Activated T-cell treated with anti-CD3 and anti-CD28 coated beads, Interleukin-2, amount 50 U/mL, for 4 hours (primary cell): Measurements from ENCODE around the gene DAPL1. TPM values are rescaled to one million over a fixed set of nuclear protein-coding genes. Genes with fewer than 3 reads are reported as not detected.
"Not testable (repeated sequence)": the region's sequence is repeated elsewhere in the genome, so short reads cannot be mapped to it uniquely, and the experiment has no call there.

ENCODE experiments used
- ATAC-seq, 2 donors: fragments of 200-7000 bp; cut with Tn5 transposase; one replicate each; pipeline ENCODE4 v1.10.0; 2021
- DNase-seq: peaks from one replicate; pipeline ENCODE4 v3.0.0-alpha.2; 2020
- H3K27me3 Mint-ChIP-seq: one replicate; pipeline ENCODE4 v1.8.0; 2021; ENCODE audit warnings: low read depth, mixed read lengths
- H3K36me3 Mint-ChIP-seq: one replicate; pipeline ENCODE4 v1.8.0; 2022; ENCODE audit warnings: mixed read lengths; ENCODE audit not compliant: insufficient read depth
- H3K4me1 Mint-ChIP-seq: one replicate; pipeline ENCODE4 v1.8.0; 2021; ENCODE audit warnings: low read depth, mixed read lengths
- H3K4me3 Mint-ChIP-seq: one replicate; pipeline ENCODE4 v1.8.0; 2021; ENCODE audit warnings: mild to moderate bottlenecking, moderate library complexity, mixed read lengths
- H3K9me3 Mint-ChIP-seq: one replicate; pipeline ENCODE4 v1.8.0; 2021; ENCODE audit warnings: mixed read lengths
- total RNA-seq, 3 donors: library from RNA; stranded (reverse); gene quantifications; one replicate each; pipeline ENCODE4 v1.2.1, GENCODE V29; 2021

Gene DAPL1
- total RNA-seq, 3 donors from 2014 or later: not detected

DNA sequence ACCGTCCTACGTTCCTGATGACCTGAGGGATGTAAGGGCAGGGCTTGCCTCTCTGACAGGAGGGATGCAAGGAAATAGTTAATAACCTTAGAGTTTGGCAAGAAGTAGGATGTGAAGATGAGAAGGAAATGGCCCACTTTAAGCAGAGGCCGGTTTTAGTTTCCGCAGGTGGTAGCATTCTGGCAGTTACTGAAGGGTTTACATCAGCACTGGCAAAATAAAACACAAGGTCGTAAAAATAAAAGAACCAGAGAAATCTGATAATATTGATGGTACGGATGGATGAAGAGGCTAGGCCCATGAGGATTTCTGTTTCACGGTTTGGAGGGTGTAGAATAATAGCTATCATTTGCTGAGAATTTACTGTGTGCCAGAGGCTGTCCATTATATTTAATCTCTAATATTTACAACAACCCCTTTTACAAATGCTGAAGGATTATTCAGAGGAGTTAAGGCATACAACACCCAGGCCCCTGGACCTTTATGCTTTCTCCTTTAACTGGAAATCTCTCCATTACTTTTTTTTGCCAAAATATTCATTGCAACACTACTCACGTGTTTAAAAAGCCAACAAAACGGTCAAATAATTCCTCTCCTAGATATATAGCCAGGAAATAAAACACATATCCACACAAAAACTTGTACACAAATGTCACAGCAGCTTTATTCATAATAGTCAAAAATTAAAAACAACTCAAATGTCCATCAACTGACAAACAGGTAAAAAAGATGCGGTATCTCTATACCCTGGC, 28.5 kb downstream of the DAPL1 start:
- no peaks in the 10 kb centered on the region for H3K9me3 Mint-ChIP-seq
- no peak for ATAC-seq
- peaks cover 3% of the 10 kb centered on the region for H3K27me3 Mint-ChIP-seq
- DNase-seq: no peak
- H3K36me3 Mint-ChIP-seq: no peaks in the 10 kb centered on the region
- no peak overlapping the region for H3K4me3 Mint-ChIP-seq
- H3K4me1 Mint-ChIP-seq: no peaks in the 10 kb centered on the region

DNA sequence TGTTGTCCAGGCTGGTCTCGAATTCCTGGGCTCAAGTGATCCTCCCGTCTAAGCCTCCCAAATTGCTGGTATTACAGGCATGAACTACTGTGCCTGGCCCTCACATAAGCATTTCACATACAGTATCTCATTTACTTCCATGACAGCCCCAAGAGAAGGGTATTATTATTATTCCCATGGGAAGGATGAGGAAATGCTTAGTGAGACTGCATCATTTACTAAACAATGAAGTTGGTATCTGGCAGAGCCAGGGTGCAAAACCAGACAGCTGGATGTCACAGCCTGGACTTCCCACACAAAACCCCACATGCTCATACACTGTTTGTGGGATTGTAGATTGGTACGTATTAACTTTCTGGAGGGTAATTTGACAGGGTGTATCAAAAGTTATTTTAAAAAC, 29.9 kb downstream of the DAPL1 start:
- Mint-ChIP-seq H3K9me3 (no peaks in the 10 kb centered on the region), H3K4me1 (no peaks in the 10 kb centered on the region), H3K27me3 (peaks cover 7% of the 10 kb centered on the region), H3K4me3 (no peak overlapping the region), H3K36me3 (no peaks in the 10 kb centered on the region)
- ATAC-seq (no peak), DNase-seq (no peak)

DNA sequence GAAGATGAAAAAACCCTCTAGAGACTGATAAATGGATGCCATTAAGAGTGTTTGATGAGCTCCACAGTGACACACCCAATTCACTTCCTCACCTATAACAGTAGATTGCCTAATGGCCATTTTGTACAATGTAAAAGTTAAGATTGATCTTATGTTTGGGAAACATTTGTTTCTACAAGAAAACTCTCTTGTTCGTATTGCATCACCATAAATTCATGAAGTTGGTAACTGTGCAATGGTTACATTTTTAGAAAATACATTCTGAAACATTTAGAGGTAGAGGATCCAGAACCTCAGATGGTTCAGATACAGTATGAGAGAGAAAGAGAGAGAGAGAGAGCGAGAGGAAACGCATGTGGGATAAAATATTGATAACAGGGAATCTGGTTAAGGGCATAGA, 31.8 kb downstream of the DAPL1 start:
- no peaks in the 10 kb centered on the region for H3K9me3 Mint-ChIP-seq
- H3K27me3 Mint-ChIP-seq: peaks cover 10% of the 10 kb centered on the region
- no peaks in the 10 kb centered on the region for H3K36me3 Mint-ChIP-seq
- DNase-seq: no peak
- no peaks in the 10 kb centered on the region for H3K4me1 Mint-ChIP-seq
- no peak for ATAC-seq
- no peak overlapping the region for H3K4me3 Mint-ChIP-seq

DNA sequence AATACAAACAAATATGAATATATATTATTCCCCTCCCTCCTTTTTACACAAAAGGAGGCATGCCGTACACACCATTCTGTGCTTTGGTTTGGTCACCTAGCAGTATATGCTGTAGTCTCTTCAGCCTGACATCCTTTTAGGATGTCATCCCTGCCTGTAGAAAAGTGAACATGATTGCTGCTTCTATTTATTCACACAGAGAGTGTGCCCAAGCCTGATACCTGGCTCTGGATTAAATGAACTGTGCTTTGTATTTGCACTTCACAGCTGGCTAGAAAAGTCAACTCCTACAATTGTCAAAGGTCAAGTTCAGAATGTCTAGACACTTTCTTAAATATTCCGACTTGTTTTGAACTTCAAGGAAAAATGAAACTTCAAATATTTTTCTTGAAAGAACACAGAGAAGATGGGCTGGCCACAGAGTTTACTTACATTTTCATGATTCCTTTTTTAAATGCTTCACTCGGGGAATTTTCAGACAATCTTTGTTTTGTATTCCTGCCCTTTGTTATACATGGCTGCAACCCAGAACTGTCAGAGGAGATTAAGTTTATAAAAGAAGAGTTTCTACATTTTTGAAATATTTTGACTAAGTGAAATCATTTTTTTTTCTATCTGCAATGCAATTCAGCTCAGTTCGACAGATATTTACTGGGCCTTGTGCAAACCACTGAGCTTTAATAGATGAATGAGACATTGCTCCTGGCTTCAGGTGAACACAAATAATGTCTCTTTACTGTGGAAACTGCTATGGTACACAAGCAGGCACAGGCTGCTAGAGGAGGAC, 33.5 kb downstream of the DAPL1 start:
- no peak overlapping the region for H3K4me3 Mint-ChIP-seq
- no peaks in the 10 kb centered on the region for H3K4me1 Mint-ChIP-seq
- DNase-seq (no peak), ATAC-seq (no peak)
- H3K36me3 Mint-ChIP-seq: no peaks in the 10 kb centered on the region
- no peaks in the 10 kb centered on the region for H3K9me3 Mint-ChIP-seq
- peaks cover 10% of the 10 kb centered on the region for H3K27me3 Mint-ChIP-seq

DNA sequence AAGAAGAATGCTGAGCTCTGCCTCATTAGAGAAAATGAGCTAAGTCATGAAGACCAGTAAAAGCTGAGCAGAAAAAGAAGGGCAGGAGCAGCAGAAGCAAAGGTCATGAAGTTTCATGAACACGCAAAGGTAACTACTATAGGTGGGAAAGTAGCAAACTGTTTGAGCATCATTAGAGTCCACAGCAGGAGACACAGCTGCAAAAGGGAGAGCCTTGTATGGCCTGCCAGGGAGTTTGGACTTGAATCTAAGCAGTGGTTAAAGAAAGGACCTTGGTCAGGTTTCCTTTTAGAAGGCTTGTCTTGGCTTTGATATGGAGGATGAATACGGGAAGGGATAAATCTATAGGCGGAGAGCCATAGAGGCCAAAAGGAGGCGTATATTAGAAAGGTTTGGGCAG, 34.0 kb downstream of the DAPL1 start:
- ATAC-seq (no peak), DNase-seq (no peak)
- H3K36me3 Mint-ChIP-seq: no peaks in the 10 kb centered on the region
- no peaks in the 10 kb centered on the region for H3K9me3 Mint-ChIP-seq
- H3K4me1 Mint-ChIP-seq: no peaks in the 10 kb centered on the region
- peaks cover 10% of the 10 kb centered on the region for H3K27me3 Mint-ChIP-seq
- H3K4me3 Mint-ChIP-seq: no peak overlapping the region

DNA sequence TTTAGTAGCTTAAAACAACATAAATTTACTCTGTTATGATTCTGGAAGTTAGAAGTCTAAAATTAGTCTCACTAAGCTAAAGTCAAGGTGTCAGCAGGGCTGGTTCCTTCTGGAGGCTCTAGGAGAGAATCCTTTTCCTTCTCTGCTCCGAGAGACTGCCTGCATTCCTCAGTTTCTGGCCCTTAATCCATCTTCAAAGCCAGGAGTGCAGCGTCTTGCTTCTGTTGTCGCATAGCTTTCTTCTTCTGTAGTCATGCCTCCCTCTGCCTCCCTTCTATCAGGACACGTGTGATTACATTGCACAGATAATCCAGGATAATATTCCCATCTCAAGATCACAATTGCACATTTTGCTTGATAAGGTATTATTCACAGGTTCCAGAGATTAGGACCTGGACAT, 35.1 kb downstream of the DAPL1 start:
- Mint-ChIP-seq H3K4me1 (no peaks in the 10 kb centered on the region), H3K36me3 (no peaks in the 10 kb centered on the region), H3K27me3 (peaks cover 10% of the 10 kb centered on the region), H3K4me3 (no peak overlapping the region), H3K9me3 (no peaks in the 10 kb centered on the region)
- DNase-seq: no peak
- ATAC-seq: no peak

DNA sequence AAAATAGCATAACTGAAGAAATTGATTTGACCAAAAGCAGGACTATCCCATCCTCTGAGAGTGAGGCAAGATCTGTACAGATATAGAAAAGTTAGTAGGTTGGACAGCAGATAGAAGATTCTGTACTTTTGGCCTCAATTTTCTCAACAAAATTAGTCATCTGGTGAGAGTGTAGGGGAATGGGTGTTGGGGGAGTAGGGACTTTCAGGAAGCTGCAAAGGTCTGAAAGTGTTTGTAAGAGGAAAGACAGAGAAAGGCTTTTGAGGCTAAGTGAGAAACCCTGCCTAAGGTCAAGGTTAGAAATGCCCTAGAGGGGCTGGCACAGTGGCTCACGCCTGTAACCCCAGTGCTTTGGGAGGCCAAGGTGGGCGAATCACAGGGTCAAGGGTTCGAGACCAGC, 40.3 kb downstream of the DAPL1 start:
- Mint-ChIP-seq H3K4me3 (no peak overlapping the region), H3K4me1 (no peaks in the 10 kb centered on the region), H3K27me3 (peaks cover under 1% of the 10 kb centered on the region), H3K9me3 (no peaks in the 10 kb centered on the region), H3K36me3 (no peaks in the 10 kb centered on the region)
- ATAC-seq (no peak), DNase-seq (no peak)

DNA sequence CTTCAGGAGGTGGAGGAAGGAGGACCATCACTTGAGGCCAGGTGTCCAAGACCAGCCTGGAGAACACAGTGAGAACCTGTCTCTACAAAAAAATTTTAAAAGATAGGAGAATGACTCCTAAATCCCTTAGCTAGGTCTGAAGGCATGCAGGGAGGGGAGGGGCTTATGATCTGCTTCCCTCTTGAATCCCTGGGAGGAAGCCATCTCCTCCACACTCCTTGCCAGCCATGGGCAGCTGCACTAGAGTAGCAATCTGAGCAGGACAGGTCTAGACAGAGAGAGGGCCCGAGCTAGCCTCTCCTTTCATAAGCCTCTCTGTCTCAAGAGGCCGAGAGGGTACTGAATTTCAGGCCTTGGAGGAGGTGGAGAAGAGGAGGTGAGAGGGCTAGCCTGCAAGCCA, 42.5 kb downstream of the DAPL1 start:
- Mint-ChIP-seq H3K4me3 (no peak overlapping the region), H3K36me3 (no peaks in the 10 kb centered on the region), H3K9me3 (no peaks in the 10 kb centered on the region), H3K27me3 (no peaks in the 10 kb centered on the region), H3K4me1 (no peaks in the 10 kb centered on the region)
- DNase-seq: no peak
- ATAC-seq: no peak

DNA sequence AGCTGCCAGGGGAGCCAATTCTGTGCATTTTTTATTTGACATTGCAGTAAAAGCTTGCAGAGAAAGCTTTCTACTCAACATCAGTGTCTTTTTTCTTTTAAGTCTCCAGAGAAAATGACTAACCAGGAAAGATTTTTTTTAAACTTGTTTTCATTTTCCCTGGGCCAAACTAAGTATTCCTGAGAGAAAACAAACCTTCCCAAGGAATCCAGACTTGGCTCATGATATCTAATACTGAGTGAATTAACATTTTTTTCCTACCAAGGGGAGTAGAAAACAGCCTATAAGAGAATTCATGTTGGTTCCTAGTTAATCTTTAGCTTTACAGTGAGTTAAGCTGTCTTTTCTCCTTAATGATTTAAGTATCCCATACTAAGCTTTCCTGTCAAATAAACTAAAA, 46.7 kb downstream of the DAPL1 start:
- Mint-ChIP-seq H3K4me1 (no peaks in the 10 kb centered on the region), H3K4me3 (no peak overlapping the region), H3K9me3 (no peaks in the 10 kb centered on the region), H3K27me3 (peaks cover 4% of the 10 kb centered on the region), H3K36me3 (no peaks in the 10 kb centered on the region)
- DNase-seq: no peak
- ATAC-seq: no peak

DNA sequence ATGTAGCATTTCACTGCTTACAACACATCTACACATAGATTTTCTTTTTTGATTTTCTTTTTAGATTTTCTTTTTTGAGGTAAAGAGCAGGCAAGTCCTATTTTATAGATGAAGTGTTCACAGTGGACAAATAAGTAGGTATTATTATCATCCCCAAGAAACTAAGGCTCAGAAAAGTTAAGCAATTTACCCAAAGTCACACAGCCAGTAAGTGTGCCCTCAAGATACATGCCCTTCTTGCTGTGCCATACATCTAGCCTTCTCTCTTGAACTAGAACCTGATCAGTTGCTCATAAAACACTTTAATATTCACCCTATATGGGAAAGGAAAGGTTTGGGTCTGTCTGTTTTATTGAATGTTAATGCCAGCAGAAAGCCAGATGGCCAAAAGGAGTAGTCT, 50.3 kb downstream of the DAPL1 start:
- DNase-seq (no peak), ATAC-seq (no peak)
- no peak overlapping the region for H3K4me3 Mint-ChIP-seq
- peaks cover 4% of the 10 kb centered on the region for H3K27me3 Mint-ChIP-seq
- no peaks in the 10 kb centered on the region for H3K9me3 Mint-ChIP-seq
- no peaks in the 10 kb centered on the region for H3K36me3 Mint-ChIP-seq
- H3K4me1 Mint-ChIP-seq: no peaks in the 10 kb centered on the region

DNA sequence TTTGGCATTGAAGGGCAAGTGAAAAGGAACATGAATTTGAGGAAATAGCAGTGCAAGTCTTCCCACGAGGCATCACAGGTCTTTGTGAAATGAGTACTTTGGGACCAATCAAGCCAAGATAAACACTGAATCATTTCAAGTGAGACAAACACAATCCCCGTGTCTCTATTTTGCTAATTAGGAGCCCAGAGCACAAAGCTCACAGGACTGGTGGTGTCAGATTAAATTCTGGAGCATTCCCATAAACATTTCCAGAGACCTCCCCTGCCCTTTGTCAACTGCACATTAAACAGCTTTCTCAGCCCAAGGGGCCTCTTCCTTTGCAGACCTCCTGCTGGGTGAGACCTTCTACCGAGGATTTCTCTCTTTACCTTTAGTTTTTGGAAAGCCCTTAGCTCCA, 50.7 kb downstream of the DAPL1 start:
- no peak for ATAC-seq
- no peak for DNase-seq
- Mint-ChIP-seq H3K4me3 (no peak overlapping the region), H3K4me1 (no peaks in the 10 kb centered on the region), H3K27me3 (peaks cover 4% of the 10 kb centered on the region), H3K36me3 (no peaks in the 10 kb centered on the region), H3K9me3 (no peaks in the 10 kb centered on the region)

DNA sequence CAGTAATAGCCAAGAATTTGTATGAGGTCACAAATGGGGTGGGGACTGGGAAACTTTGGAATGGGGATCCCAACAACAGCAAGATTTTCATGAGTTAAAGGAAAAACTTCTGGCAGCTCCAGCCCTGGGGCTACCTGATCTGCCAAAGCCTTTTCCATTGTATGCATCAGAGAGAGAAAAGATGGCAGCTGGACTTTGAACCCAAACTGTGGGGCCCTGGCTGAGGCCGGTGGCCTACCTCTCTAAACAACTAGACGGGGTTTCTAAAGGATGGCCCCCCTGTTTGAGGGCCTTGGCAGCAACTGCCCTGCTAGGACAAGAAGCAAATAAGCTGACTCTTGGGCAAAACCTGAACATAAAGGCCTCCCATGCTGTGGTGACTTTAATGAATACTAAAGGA, 52.4 kb downstream of the DAPL1 start:
- not testable (repeated sequence) for ATAC-seq, H3K4me3 Mint-ChIP-seq, DNase-seq, H3K36me3 Mint-ChIP-seq, H3K4me1 Mint-ChIP-seq, H3K27me3 Mint-ChIP-seq, H3K9me3 Mint-ChIP-seq

DNA sequence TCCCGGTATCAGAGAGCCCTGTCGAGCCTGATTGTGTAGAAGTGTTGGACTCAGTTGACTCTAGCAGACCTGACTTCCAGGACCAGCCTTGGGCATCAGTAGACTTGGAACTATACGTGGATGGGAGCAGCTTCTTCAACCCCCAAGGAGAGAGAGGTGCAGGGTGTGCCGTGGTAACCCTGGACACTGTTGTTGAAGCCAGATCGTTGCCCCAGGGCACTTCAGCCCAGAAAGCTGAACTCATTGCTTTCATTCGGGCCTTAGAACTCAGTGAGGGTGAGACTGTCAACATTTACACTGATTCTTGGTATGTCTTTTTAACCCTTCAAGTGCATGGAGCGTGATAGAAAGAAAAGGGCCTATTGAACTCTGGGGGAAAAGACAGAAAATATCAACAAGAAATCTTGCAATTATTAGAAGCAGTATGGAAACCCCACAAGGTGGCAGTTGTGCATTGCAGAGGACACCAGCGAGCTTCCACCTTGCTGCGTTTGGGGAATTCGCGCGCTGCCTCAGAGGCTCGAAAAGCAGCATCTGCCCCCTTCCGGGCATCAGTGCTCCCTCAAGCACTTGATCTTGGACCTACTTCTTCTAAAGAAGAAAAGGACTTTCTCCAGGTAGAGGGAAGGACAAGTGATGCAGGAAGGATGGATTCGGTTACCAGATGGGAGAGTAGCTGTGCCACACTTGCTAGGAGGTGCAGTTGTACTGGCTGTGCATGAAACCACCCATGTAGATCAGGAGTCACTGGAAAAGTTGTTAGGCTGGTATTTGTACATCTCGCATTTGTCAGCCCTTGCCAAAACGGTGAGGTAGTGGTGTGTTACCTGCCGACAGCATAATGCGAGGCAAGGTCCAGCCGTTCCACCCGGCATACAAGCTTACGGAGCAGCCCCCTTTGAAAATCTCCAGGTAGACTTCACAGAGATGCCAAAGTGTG, 53.2 kb downstream of the DAPL1 start:
- not testable (repeated sequence) for H3K27me3 Mint-ChIP-seq, H3K9me3 Mint-ChIP-seq, H3K4me1 Mint-ChIP-seq, DNase-seq, H3K36me3 Mint-ChIP-seq, H3K4me3 Mint-ChIP-seq, ATAC-seq

DNA sequence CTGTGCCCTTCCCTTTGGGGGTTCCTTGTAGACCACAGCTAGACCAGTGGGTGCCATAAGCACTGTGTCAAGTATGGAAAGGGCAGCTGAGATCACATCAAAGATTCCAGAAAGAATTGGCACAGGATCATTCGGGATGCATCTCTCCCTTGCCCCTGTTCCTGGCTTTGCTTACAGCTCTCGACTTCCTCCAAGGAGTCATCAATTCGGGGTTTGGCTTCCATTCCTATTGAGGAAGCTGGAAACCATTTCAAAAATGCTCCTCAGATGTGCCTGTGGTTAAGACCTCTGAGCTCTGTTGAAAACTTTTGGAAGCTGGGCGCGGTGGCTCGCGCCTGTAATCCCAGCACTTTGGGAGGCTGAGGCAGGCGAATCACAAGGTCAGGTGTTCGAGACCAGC, 65.1 kb downstream of the DAPL1 start:
- H3K9me3 Mint-ChIP-seq, H3K4me3 Mint-ChIP-seq, H3K4me1 Mint-ChIP-seq, DNase-seq, H3K27me3 Mint-ChIP-seq, ATAC-seq, H3K36me3 Mint-ChIP-seq: not testable (repeated sequence)
